GM12878 (cell line): Measurements from ENCODE around the gene SFSWAP. TPM values are rescaled to one million over a fixed set of nuclear protein-coding genes. Genes with fewer than 3 reads are reported as not detected.
A peak's percentile ranks its signal among the peaks of the same experiment; 100 is the strongest.

Source experiments
- BMI1 ChIP-seq: fragments of 450-650 bp; IDR thresholded peaks from 2 replicates; pipeline ENCODE4 v1.6.1; 2016; ENCODE audit warnings: mild to moderate bottlenecking, moderate library complexity, borderline replicate concordance
- CHD4 ChIP-seq: fragments of 200-600 bp; sonication (generic); IDR thresholded peaks from 2 replicates; pipeline ENCODE4 v1.6.1; 2016; ENCODE audit warnings: mild to moderate bottlenecking
- CUX1 ChIP-seq: IDR thresholded peaks from 2 replicates; pipeline ENCODE4 v1.6.1; 2012; ENCODE audit warnings: improper control_type of control experiment, low read depth, low read length; ENCODE audit not compliant: insufficient replicate concordance
- EGR1 ChIP-seq, 2 experiments: IDR thresholded peaks; 1 replicate in 1 of 2; 2 replicates in 1 of 2; pipeline ENCODE4 v1.6.1; 2011 to 2012; ENCODE audit warnings: low read depth in 2 of 2, low read length in 2 of 2, borderline replicate concordance in 1 of 2, mild to moderate bottlenecking in 1 of 2, moderate library complexity in 1 of 2
- EP300 ChIP-seq, 2 experiments: fragments of 150-350 bp in 1 of 2; IDR thresholded peaks; 2 replicates each; pipeline ENCODE4 v1.6.1; 2011 to 2012; ENCODE audit warnings: low read depth in 2 of 2, low read length in 2 of 2, borderline replicate concordance in 1 of 2, improper control_type of control experiment in 1 of 2, inconsistent platforms in 1 of 2; ENCODE audit not compliant: control insufficient read depth in 1 of 2
- ETV6 ChIP-seq, 2 experiments: fragments of 450-650 bp in 1 of 2; IDR thresholded peaks in 1 of 2; conservative IDR thresholded peaks in 1 of 2; 2 replicates each; pipeline ENCODE4 v1.6.1; 2014; ENCODE audit warnings: antibody characterized with exemption in 1 of 2, borderline replicate concordance in 1 of 2, low read depth in 1 of 2, mild to moderate bottlenecking in 1 of 2, moderate library complexity in 1 of 2
- IKZF2 ChIP-seq, 2 experiments: fragments of 450-650 bp; IDR thresholded peaks; 2 replicates each; pipeline ENCODE4 v1.6.1; 2017; ENCODE audit warnings: mild to moderate bottlenecking in 2 of 2, moderate library complexity in 2 of 2
- MEF2A ChIP-seq: IDR thresholded peaks from 2 replicates; pipeline ENCODE4 v1.6.1; 2011; ENCODE audit warnings: low read depth, mild to moderate bottlenecking, low read length, moderate library complexity; ENCODE audit not compliant: insufficient read depth
- MXI1 ChIP-seq: fragments of 150-350 bp; IDR thresholded peaks from 2 replicates; pipeline ENCODE4 v1.6.1; 2011; ENCODE audit warnings: low read depth, mild to moderate bottlenecking, inconsistent platforms, low read length, improper control_type of control experiment
- NFXL1 ChIP-seq: fragments of 450-650 bp; IDR thresholded peaks from 2 replicates; pipeline ENCODE4 v1.6.1; 2017; ENCODE audit warnings: antibody characterized with exemption, mild to moderate bottlenecking, borderline replicate concordance
- NR2C2 ChIP-seq: IDR thresholded peaks from 2 replicates; pipeline ENCODE4 v1.6.1; 2011; ENCODE audit warnings: borderline replicate concordance, low read depth; ENCODE audit not compliant: control insufficient read depth, insufficient read length
- PBX3 ChIP-seq: IDR thresholded peaks from 2 replicates; pipeline ENCODE4 v1.6.1; 2011; ENCODE audit warnings: mild to moderate bottlenecking, low read depth, low read length, moderate library complexity; ENCODE audit not compliant: insufficient replicate concordance
- POLR2AphosphoS2 ChIP-seq: IDR thresholded peaks from 2 replicates; pipeline ENCODE4 v1.6.1; 2011; ENCODE audit warnings: low read depth, mild to moderate bottlenecking, low read length, improper control_type of control experiment, moderate library complexity
- RELA ChIP-seq: fragments of 450-650 bp; IDR thresholded peaks from 2 replicates; pipeline ENCODE4 v1.8.0; 2014; ENCODE audit warnings: borderline replicate concordance; ENCODE audit not compliant: partially characterized antibody
- SREBF2 ChIP-seq: IDR thresholded peaks from 2 replicates; pipeline ENCODE4 v1.6.1; 2012; ENCODE audit warnings: mild to moderate bottlenecking, low read length
- WRNIP1 ChIP-seq: IDR thresholded peaks from 2 replicates; pipeline ENCODE4 v1.6.1; 2011; ENCODE audit warnings: low read depth, low read length, improper control_type of control experiment, borderline replicate concordance
- ZSCAN29 ChIP-seq: fragments of 450-650 bp; IDR thresholded peaks from 2 replicates; pipeline ENCODE4 v1.6.1; 2017; ENCODE audit warnings: mild to moderate bottlenecking, moderate library complexity
- ZZZ3 ChIP-seq: IDR thresholded peaks from 2 replicates; pipeline ENCODE4 v1.6.1; 2011; ENCODE audit warnings: low read depth; ENCODE audit not compliant: control insufficient read depth, insufficient read length
- polyA plus RNA-seq, 11 experiments: library from polyadenylated mRNA; depleted of rRNA in 4 of 11; unstranded in 6 of 11; stranded (reverse) in 5 of 11; fragments of >200 nt; fragmentation: Nextera tagmentation in 4 of 11; fragmentation: Illumina TruSeq in 1 of 11; extraction: Ambion mirVana in 4 of 11; extraction: Trizol in 1 of 11; gene quantifications; 1 replicate in 1 of 11; 2 replicates in 10 of 11; pipeline versions ENCODE4 v1.2.1 to v1.2.3, GENCODE V29; 2011 to 2016; ENCODE audit warnings: inconsistent platforms in 2 of 11, missing spikeins in 2 of 11, low read depth in 1 of 11
- total RNA-seq, 4 experiments: library from RNA; depleted of rRNA in 3 of 4; stranded (reverse); fragments of >200 nt in 3 of 4; fragmentation: Illumina TruSeq in 1 of 4; extraction: Trizol in 1 of 4; gene quantifications; 2 replicates each; pipeline versions ENCODE4 v1.2.1 to v1.2.3, GENCODE V29; 2013 to 2021
- TF ChIP-seq, protein P1 (sequence below): IDR thresholded peaks from 2 replicates; pipeline ENCODE4 v1.6.1; 2012; ENCODE audit warnings: low read depth, low read length, improper control_type of control experiment
- TF ChIP-seq, protein P2 (sequence below): IDR thresholded peaks from 2 replicates; pipeline ENCODE4 v1.6.1; 2012; ENCODE audit warnings: low read depth, low read length, improper control_type of control experiment

The SFSWAP gene
- total and polyA plus RNA-seq, 10 of the 15 experiments (the other 5 are each of a cell fraction or from before 2014, with no cell fraction given), result 1.8 to 48.6 (median 25.0) TPM

DNA sequence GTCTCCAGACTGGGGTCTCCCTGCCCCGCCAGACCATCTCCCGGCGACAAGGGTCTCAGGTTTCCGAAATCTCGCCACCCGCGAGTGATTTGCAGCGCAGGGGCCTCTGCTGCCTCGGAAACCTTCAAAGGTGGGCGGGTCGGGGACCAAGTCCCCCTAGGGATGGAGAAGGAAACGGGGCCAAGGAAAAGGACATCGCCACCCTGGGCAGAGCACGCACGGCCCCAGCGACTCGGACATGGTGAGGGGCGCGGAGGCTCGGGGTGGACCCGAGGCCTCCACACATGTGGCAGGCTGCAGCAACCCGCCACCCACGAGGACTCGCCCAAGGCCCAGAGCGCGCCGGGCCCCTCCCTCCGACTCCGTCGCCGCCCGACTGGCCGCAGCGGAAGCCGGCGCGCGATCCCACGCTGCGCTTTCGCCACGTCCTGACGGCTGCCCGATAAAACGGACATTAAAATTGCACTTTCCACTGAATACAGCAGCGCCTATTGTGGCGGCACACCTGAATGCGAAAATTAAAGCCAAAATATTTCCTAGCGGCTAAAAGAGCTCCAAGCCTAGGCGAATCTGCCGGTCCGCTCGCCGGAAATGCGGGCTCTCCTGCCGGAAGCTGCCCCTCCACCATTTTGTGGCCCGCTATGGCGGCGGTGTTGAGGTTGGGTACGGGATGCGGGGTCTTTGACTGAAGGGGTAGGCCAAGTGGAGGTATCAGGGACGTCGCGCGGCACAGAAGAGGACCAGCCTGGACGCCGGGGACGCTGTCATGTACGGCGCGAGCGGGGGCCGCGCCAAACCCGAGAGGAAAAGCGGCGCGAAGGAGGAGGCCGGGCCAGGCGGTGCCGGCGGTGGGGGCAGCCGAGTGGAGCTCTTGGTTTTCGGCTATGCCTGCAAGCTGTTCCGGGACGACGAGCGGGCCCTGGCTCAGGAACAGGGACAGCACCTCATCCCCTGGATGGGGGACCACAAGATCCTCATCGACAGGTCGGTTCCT lies at the start of gene SFSWAP (continued):
- TF ChIP-seq, protein P1, sequence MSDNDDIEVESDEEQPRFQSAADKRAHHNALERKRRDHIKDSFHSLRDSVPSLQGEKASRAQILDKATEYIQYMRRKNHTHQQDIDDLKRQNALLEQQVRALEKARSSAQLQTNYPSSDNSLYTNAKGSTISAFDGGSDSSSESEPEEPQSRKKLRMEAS, result peak; percentile 91
- TF ChIP-seq NR2C2, result no peak
- no peak; a peak in 1 of 4 replicates for TF ChIP-seq ETV6 (conservative IDR thresholded peaks at IDR 0.05 in 1 of 2, IDR thresholded peaks at IDR 0.05 in 1 of 2; ENCODE audit: borderline replicate concordance in 1 of 2, low read depth in 1 of 2)
- no peak for TF ChIP-seq PBX3
- TF ChIP-seq, protein P2, sequence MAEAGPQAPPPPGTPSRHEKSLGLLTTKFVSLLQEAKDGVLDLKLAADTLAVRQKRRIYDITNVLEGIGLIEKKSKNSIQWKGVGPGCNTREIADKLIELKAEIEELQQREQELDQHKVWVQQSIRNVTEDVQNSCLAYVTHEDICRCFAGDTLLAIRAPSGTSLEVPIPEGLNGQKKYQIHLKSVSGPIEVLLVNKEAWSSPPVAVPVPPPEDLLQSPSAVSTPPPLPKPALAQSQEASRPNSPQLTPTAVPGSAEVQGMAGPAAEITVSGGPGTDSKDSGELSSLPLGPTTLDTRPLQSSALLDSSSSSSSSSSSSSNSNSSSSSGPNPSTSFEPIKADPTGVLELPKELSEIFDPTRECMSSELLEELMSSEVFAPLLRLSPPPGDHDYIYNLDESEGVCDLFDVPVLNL, result 0 out of 2 replicates have a peak, but pooled peaks have one; percentile 34
- no peak for TF ChIP-seq CHD4
- no peak for TF ChIP-seq ZSCAN29
- TF ChIP-seq MXI1, result peak; percentile 95
- TF ChIP-seq SREBF2, result peak; percentile 68
- TF ChIP-seq CUX1, result no peak
- no peak for TF ChIP-seq MEF2A
- no peak for TF ChIP-seq ZZZ3
- TF ChIP-seq RELA, result peak; percentile 88
- TF ChIP-seq EGR1 (IDR thresholded peaks at IDR 0.05; ENCODE audit: borderline replicate concordance in 1 of 2, low read depth in 2 of 2, low read length in 2 of 2), result peak; percentile 19 to 41; a peak in 2 of 3 replicates
- TF ChIP-seq NFXL1, result no peak
- no peak for TF ChIP-seq WRNIP1
- peak; percentile 83 for TF ChIP-seq POLR2AphosphoS2
- TF ChIP-seq IKZF2 (IDR thresholded peaks at IDR 0.05), result peak in 1 of 2 experiments; percentile 49; a peak in 2 of 4 replicates
- TF ChIP-seq BMI1, result no peak
- TF ChIP-seq EP300 (IDR thresholded peaks at IDR 0.05; ENCODE audit: borderline replicate concordance in 1 of 2, control insufficient read depth in 1 of 2, low read depth in 2 of 2, low read length in 2 of 2), result peak in 1 of 2 experiments; percentile 99; a peak in 2 of 4 replicates
